K562 (cell line): ENCODE measurements around the gene PDCD10. TPM values are rescaled to one million over a fixed set of nuclear protein-coding genes. Genes with fewer than 3 reads are reported as not detected.

Experiments
- ATAC-seq: fragments of 200-7000 bp; cut with Tn5 transposase; 3 replicates; pipeline ENCODE4 v1.9.1; 2020; ENCODE audit warnings: moderate library complexity
- BruUV-seq: library from RNA; stranded (reverse); fragments of 400-500 nt; replicated peaks from 2 replicates; lab custom pipeline; 2021; lab: Mats Ljungman, UMichigan
- CTCF ChIA-PET: fragments of 300-600 bp; formaldehyde crosslinking; extraction: SDS; loops from one replicate; lab custom pipeline; 2021; ENCODE audit warnings: low intra/inter-chr PET ratio; lab: Yijun Ruan, JAX
- POLR2A ChIA-PET: fragments of 300-600, 350-650 bp; sonication (Branson Sonifier 250); formaldehyde crosslinking; extraction: SDS; loops from one replicate; lab custom pipeline; 2021; ENCODE audit warnings: antibody characterized with exemption, inconsistent platforms; lab: Yijun Ruan, JAX
- DNase-seq, 4 experiments: peaks; one replicate each; pipeline versions ENCODE4 v3.0.0 to v3.0.0-alpha.2; 2011 to 2018; ENCODE audit warnings: low spot score in 3 of 4, mixed read lengths in 3 of 4; ENCODE audit errors: extremely low read depth in 1 of 4
- FAIRE-seq: peaks from 2 replicates; lab custom pipeline; 2011; peaks lifted over from hg19 to GRCh38; lab: Jason Lieb, UNC
- H2AFZ ChIP-seq: 2 replicates; pipeline ENCODE4 v1.6.0; 2011; ENCODE audit warnings: low read depth, low read length, control low read depth, inconsistent platforms
- H3K27ac ChIP-seq: fragments of 200-600 bp; 3 replicates; pipeline ENCODE4 v1.8.0; 2011; ENCODE audit warnings: low read depth, mild to moderate bottlenecking, control low read depth, inconsistent platforms, low read length, moderate library complexity, mixed read lengths; ENCODE audit errors: extremely low read depth
- H3K27me3 ChIP-seq, 2 experiments: fragments of 300-600 bp in 1 of 2; 2 replicates in 1 of 2; 3 replicates in 1 of 2; pipeline versions ENCODE4 v1.6.0 to v1.8.0; 2011; ENCODE audit warnings: inconsistent platforms in 2 of 2, low read length in 2 of 2, mild to moderate bottlenecking in 1 of 2, mixed read lengths in 1 of 2, moderate library complexity in 1 of 2; ENCODE audit not compliant: control insufficient read depth in 2 of 2, insufficient read depth in 2 of 2
- H3K36me3 ChIP-seq: fragments of 300-600 bp; 3 replicates; pipeline ENCODE4 v1.8.0; 2011; ENCODE audit warnings: mild to moderate bottlenecking, low read length, inconsistent platforms; ENCODE audit not compliant: control insufficient read depth, insufficient read depth
- H3K4me1 ChIP-seq, 2 experiments: fragments of 200-600 bp in 1 of 2; replicated peaks in 1 of 2; 2 replicates in 1 of 2; 3 replicates in 1 of 2; pipeline versions ENCODE4 v1.5.1 to v1.8.0; 2011; ENCODE audit warnings: inconsistent platforms in 2 of 2, low read length in 2 of 2, mild to moderate bottlenecking in 1 of 2, mixed read lengths in 1 of 2, moderate library complexity in 1 of 2; ENCODE audit not compliant: control insufficient read depth in 2 of 2, insufficient read depth in 2 of 2
- H3K4me2 ChIP-seq: 2 replicates; pipeline ENCODE4 v1.6.1; 2011; ENCODE audit warnings: low read length, control low read depth, inconsistent platforms, mixed read lengths; ENCODE audit not compliant: insufficient read depth
- H3K4me3 ChIP-seq: fragments of 200-600 bp; sonication (generic), shearing (Covaris generic); 2 replicates; pipeline ENCODE4 v1.5.1; 2016; ENCODE audit warnings: control low read depth, inconsistent platforms
- H3K79me2 ChIP-seq: fragments of 200-600 bp; 3 replicates; pipeline ENCODE4 v1.8.0; 2011; ENCODE audit warnings: low read length, inconsistent platforms; ENCODE audit not compliant: control insufficient read depth, insufficient read depth
- H3K9ac ChIP-seq, 2 experiments: 2 replicates each; pipeline versions ENCODE4 v1.6.0 to v1.6.1; 2011; ENCODE audit warnings: low read depth in 2 of 2, low read length in 2 of 2, control low read depth in 1 of 2, inconsistent platforms in 1 of 2, mild to moderate bottlenecking in 1 of 2, mixed read lengths in 1 of 2; ENCODE audit not compliant: insufficient read depth in 1 of 2
- H3K9me1 ChIP-seq: one replicate; pipeline ENCODE4 v1.6.0; 2011; ENCODE audit warnings: inconsistent platforms, mild to moderate bottlenecking, low read length, moderate library complexity; ENCODE audit not compliant: control insufficient read depth, insufficient read depth
- H3K9me3 ChIP-seq: replicated peaks from 2 replicates; pipeline ENCODE4 v1.5.1; 2011; ENCODE audit warnings: low read depth, low read length, inconsistent platforms; ENCODE audit not compliant: control insufficient read depth, insufficient read depth
- H4K20me1 ChIP-seq: replicated peaks from 2 replicates; pipeline ENCODE4 v1.6.1; 2011; ENCODE audit warnings: low read length, inconsistent platforms, mixed read lengths; ENCODE audit not compliant: control insufficient read depth, insufficient read depth
- ARID1B ChIP-seq: fragments of 450-650 bp; IDR thresholded peaks from 2 replicates; pipeline ENCODE4 v1.6.1; 2016; ENCODE audit warnings: antibody characterized with exemption, mild to moderate bottlenecking, inconsistent platforms
- CAMTA2 ChIP-seq: fragments of 250-450 bp; sonication (Bioruptor Pico); conservative IDR thresholded peaks from 2 replicates; pipeline ENCODE4 v1.5.1; 2022
- ELF2 ChIP-seq: fragments of 250-450 bp; sonication (Bioruptor Pico); IDR thresholded peaks from 2 replicates; pipeline ENCODE4 v1.5.0; 2021; ENCODE audit warnings: mild to moderate bottlenecking
- FOXJ2 ChIP-seq: fragments of 200-800 bp; sonication (Bioruptor generic); IDR thresholded peaks from 2 replicates; pipeline ENCODE4 v1.6.1; 2016; ENCODE audit warnings: missing genetic modification characterization, missing compliant biosample characterization
- HSF4 ChIP-seq: fragments of 250-450 bp; sonication (Bioruptor Pico); IDR thresholded peaks from 2 replicates; pipeline ENCODE4 v2.1.2; 2022; ENCODE audit warnings: mild to moderate bottlenecking, moderate library complexity, borderline replicate concordance
- ID3 ChIP-seq, 2 experiments: fragments of 250-450 bp in 1 of 2; fragments of 450-650 bp in 1 of 2; sonication (Bioruptor Pico) in 1 of 2; IDR thresholded peaks; 2 replicates each; pipeline versions ENCODE4 v1.6.1 to v1.8.0; 2016 to 2021; ENCODE audit warnings: mild to moderate bottlenecking in 2 of 2, moderate library complexity in 2 of 2, missing compliant biosample characterization in 1 of 2, missing genetic modification characterization in 1 of 2
- IRF2 ChIP-seq: sonication (generic); formaldehyde crosslinking; IDR thresholded peaks from 2 replicates; pipeline ENCODE4 v1.8.1; 2022; ENCODE audit warnings: mild to moderate bottlenecking, missing genetic modification reagents
- KLF16 ChIP-seq: IDR thresholded peaks from 2 replicates; pipeline ENCODE4 v1.6.1; 2016; ENCODE audit warnings: antibody characterized with exemption
- MYBL2 ChIP-seq, 2 experiments: fragments of 450-650 bp in 1 of 2; sonication (generic) in 1 of 2; formaldehyde crosslinking in 1 of 2; IDR thresholded peaks; 2 replicates each; pipeline versions ENCODE4 v1.6.1 to v1.8.1; 2017 to 2022; ENCODE audit warnings: borderline replicate concordance in 1 of 2, inconsistent platforms in 1 of 2, low read depth in 1 of 2, mild to moderate bottlenecking in 1 of 2, missing genetic modification reagents in 1 of 2, moderate library complexity in 1 of 2
- NFIC ChIP-seq: fragments of 450-650 bp; IDR thresholded peaks from 2 replicates; pipeline ENCODE4 v1.6.1; 2017; ENCODE audit warnings: mild to moderate bottlenecking, inconsistent platforms
- POLR2A ChIP-seq: fragments of 450-650 bp; conservative IDR thresholded peaks from 2 replicates; pipeline ENCODE4 v1.6.1; 2016
- POLR2AphosphoS5 ChIP-seq: IDR thresholded peaks from 2 replicates; pipeline ENCODE4 v1.6.1; 2011; ENCODE audit warnings: mild to moderate bottlenecking, low read depth, low read length, moderate library complexity; ENCODE audit not compliant: control insufficient read depth, insufficient read depth
- RBFOX2 ChIP-seq: fragments of 200-400 bp; formaldehyde crosslinking; IDR thresholded peaks from 2 replicates; pipeline ENCODE4 v1.6.1; 2017; ENCODE audit warnings: low read depth, mild to moderate bottlenecking, low read length, moderate library complexity
- SUPT5H ChIP-seq: fragments of 450-650 bp; IDR thresholded peaks from 2 replicates; pipeline ENCODE4 v1.6.1; 2016
- TARDBP ChIP-seq: fragments of 450-650 bp; IDR thresholded peaks from 2 replicates; pipeline ENCODE4 v1.6.1; 2016
- ZNF174 ChIP-seq: fragments of 250-450 bp; sonication (Bioruptor Pico); IDR thresholded peaks from 2 replicates; pipeline ENCODE4 v1.4.0; 2020; ENCODE audit warnings: mild to moderate bottlenecking
- ZNF316 ChIP-seq: fragments of 450-650 bp; IDR thresholded peaks from 2 replicates; pipeline ENCODE4 v1.6.1; 2016
- ZNF41 ChIP-seq: fragments of 250-450 bp; sonication (Bioruptor Pico); conservative IDR thresholded peaks from 2 replicates; pipeline ENCODE4 v1.4.0; 2020; ENCODE audit warnings: mild to moderate bottlenecking
- ZZZ3 ChIP-seq: fragments of 450-650 bp; IDR thresholded peaks from 2 replicates; pipeline ENCODE4 v1.6.1; 2016; ENCODE audit warnings: antibody characterized with exemption, mild to moderate bottlenecking, moderate library complexity
- WGBS: fragments of 100-300 bp; shearing (Covaris generic); methylation state at CpG from one replicate; pipeline ENCODE4 v1.1.6; 2016; ENCODE audit warnings: low coverage, mixed read lengths; ENCODE audit not compliant: insufficient coverage; ENCODE audit errors: missing lambda C conversion rate; 5-methylcytosine and 5-hydroxymethylcytosine counted together
- in situ Hi-C: fragments of 300-500 bp; cut with MboI; formaldehyde crosslinking; loops from 4 replicates; pipeline ENCODE4 v1.15.0; 2018; ENCODE audit warnings: inconsistent platforms, mixed read lengths
- intact Hi-C: fragments of 100-400 bp; cut with micrococcal nuclease; formaldehyde crosslinking; loops from 2 replicates; pipeline ENCODE4 v1.14.2; 2022
- polyA plus RNA-seq, 8 experiments: library from polyadenylated mRNA; depleted of rRNA in 4 of 8; stranded (reverse) in 5 of 8; unstranded in 3 of 8; fragments of >200 nt; fragmentation: Nextera tagmentation in 2 of 8; fragmentation: Illumina TruSeq in 1 of 8; extraction: Ambion mirVana in 2 of 8; extraction: Trizol in 1 of 8; gene quantifications; 2 replicates each; pipeline versions ENCODE4 v1.2.1 to v1.2.3, GENCODE V29; 2011 to 2014; ENCODE audit warnings: inconsistent platforms in 1 of 8, missing spikeins in 1 of 8
- total RNA-seq, 7 experiments: library from RNA; depleted of rRNA in 6 of 7; stranded (reverse); fragments of >200 nt in 6 of 7; fragmentation: Illumina TruSeq in 2 of 7; extraction: Trizol in 2 of 7; gene quantifications; 2 replicates each; pipeline versions ENCODE4 v1.2.1 to v1.2.3, GENCODE V29; 2011 to 2021; ENCODE audit warnings: low replicate concordance in 1 of 7
- TF ChIP-seq, protein P1 (sequence below): fragments of 250-450 bp; sonication (Bioruptor Pico); IDR thresholded peaks from 2 replicates; pipeline ENCODE4 v1.8.0; 2021; ENCODE audit warnings: moderate library complexity, mild to moderate bottlenecking, inconsistent platforms

The PDCD10 gene
- total and polyA plus RNA-seq, 9 of the 15 experiments (the other 6 are each of a cell fraction or from before 2014, with no cell fraction given) = 121 to 476 (median 232) TPM

DNA sequence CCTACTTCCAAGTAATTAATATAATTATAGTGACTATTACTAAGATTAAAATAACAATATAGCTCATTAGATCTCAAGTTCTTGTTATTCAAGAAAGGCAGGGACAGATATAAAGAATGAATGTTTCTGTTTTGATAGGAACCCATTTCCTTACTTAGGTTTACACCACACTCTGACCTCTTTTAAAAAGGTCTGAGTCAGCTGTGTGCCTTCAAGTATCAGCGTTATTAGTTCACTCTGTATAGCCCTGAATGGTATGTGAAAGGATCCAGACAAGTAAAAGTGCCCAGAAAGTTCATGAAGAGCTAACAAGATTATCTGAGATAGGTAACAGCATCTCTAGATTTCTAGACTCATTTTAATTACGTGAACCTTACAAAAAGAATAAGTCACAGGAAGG lies 28.9 kb downstream of the PDCD10 start:
- TF ChIP-seq IRF2 (CRISPR knock-in tag) = no peak
- no peak for TF ChIP-seq RBFOX2
- TF ChIP-seq, protein P1, sequence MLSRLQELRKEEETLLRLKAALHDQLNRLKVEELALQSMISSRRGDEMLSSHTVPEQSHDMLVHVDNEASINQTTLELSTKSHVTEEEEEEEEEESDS (CRISPR knock-in tag) = no peak
- TF ChIP-seq ZNF316 = 0 out of 2 replicates have a peak, but pooled peaks have one; percentile 5
- TF ChIP-seq POLR2A = 0 out of 2 replicates have a peak, but pooled peaks have one; percentile 19
- no peak for TF ChIP-seq NFIC
- no peak overlapping the region for H3K9ac ChIP-seq
- H3K9me1 ChIP-seq = no peaks in the 10 kb centered on the region
- POLR2A ChIA-PET = interaction anchor here (2.0 kb wide), 1 partner anchor 16 kb away, joined by 4 read pairs; no protein-coding TSS in a partner anchor
- WGBS = 87% methylated on average over 2 of the region's 2 CpGs
- H3K4me1 ChIP-seq = peaks cover 5 to 16% of the 10 kb centered on the region in 2 experiments; a peak in 3 of 5 replicates
- intact Hi-C loops = no loop called here
- no peaks in the 10 kb centered on the region for H3K9me3 ChIP-seq
- no peak for DNase-seq
- CTCF ChIA-PET = no interaction called here
- peaks cover 5% of the 10 kb centered on the region for H4K20me1 ChIP-seq
- H3K79me2 ChIP-seq = peaks cover 94% of the 10 kb centered on the region
- peaks cover 90% of the 10 kb centered on the region for H3K36me3 ChIP-seq
- H3K4me2 ChIP-seq = no peak overlapping the region
- ATAC-seq = 0 out of 3 replicates have a peak, but pooled peaks have one; percentile 12
- H3K4me3 ChIP-seq = no peak overlapping the region
- BruUV-seq = no TSS peak
- H3K27me3 ChIP-seq = no peaks in the 10 kb centered on the region
- no peak for FAIRE-seq
- in situ Hi-C loops = no loop called here
- no peak overlapping the region for H3K27ac ChIP-seq
- no peak overlapping the region for H2AFZ ChIP-seq

GRCh38 chr3:167700926-167701325 lies 33.8 kb downstream of the PDCD10 start:
- WGBS = 100% methylated on average over 2 of the region's 2 CpGs
- FAIRE-seq = no peak
- Histone ChIP-seq H2AFZ (no peak overlapping the region), H3K4me1 (no peaks in the 10 kb centered on the region; a peak in 1 of 5 replicates), H3K27ac (no peak overlapping the region), H3K36me3 (peaks cover 90% of the 10 kb centered on the region), H3K9me1 (no peaks in the 10 kb centered on the region), H3K9me3 (no peaks in the 10 kb centered on the region), H4K20me1 (no peaks in the 10 kb centered on the region), H3K4me2 (no peak overlapping the region), H3K79me2 (peaks cover 80% of the 10 kb centered on the region), H3K4me3 (no peak overlapping the region), H3K9ac (no peak overlapping the region), H3K27me3 (no peaks in the 10 kb centered on the region)
- ATAC-seq = no peak
- BruUV-seq = no TSS peak
- intact Hi-C loops (no loop called here), in situ Hi-C loops (no loop called here)
- CTCF ChIA-PET = no interaction called here
- DNase-seq = no peak
- POLR2A ChIA-PET = no interaction called here
- TF ChIP-seq SUPT5H (no peak), MYBL2 (IDR thresholded peaks at IDR 0.05; ENCODE audit: low read depth) (no peak), MYBL2 (CRISPR knock-in tag; IDR thresholded peaks at IDR 0.05; ENCODE audit: borderline replicate concordance) (no peak), POLR2AphosphoS5 (no peak), ELF2 (CRISPR knock-in tag) (no peak), KLF16 (no peak), TARDBP (no peak), ZNF41 (CRISPR knock-in tag) (no peak), ARID1B (no peak), CAMTA2 (CRISPR knock-in tag) (no peak), ZNF174 (CRISPR knock-in tag) (no peak), ID3 (CRISPR knock-in tag; IDR thresholded peaks at IDR 0.05) (no peak), ID3 (tag; IDR thresholded peaks at IDR 0.05) (no peak), HSF4 (CRISPR knock-in tag) (no peak), FOXJ2 (tag) (no peak), ZZZ3 (no peak)
